Measurements from ENCODE around the gene IPO11.

Gene IPO11

DNA sequence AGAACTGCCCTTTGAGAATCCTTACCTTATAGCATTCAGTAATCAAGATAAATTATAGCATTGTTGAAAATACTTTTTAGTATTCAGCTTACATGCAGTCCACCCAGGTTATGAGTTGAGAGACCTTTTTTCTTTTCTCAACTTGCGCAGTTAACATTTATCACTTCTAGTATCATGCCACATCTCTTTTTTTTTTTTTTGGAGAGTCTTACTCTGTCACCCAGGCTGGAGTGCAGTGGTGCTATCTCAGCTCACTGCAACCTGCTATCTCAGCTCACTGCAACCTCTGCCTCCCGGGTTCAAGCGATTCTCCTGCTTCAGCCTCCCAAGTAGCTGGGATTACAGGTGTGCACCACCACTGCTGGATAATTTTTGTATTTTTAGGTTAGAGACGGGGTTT, 195.1 kb downstream of the IPO11 start:
- Histone ChIP-seq H3K9me3 (ENCODE audit: insufficient read depth, low read length) (no peaks in the 10 kb centered on the region), H3K27me3 (ENCODE audit: low read length) (no peaks in the 10 kb centered on the region), H3K9ac (ENCODE audit: low read length) (no peak overlapping the region), H3K9me2 (replicated peaks; ENCODE audit: insufficient read depth, low read length) (no peaks in the 10 kb centered on the region), H4K20me1 (ENCODE audit: low read depth, low read length) (no peaks in the 10 kb centered on the region), H2AFZ (ENCODE audit: low read depth, low read length, severe bottlenecking) (no peak overlapping the region), H3K79me2 (ENCODE audit: insufficient read depth, low read length) (no peaks in the 10 kb centered on the region), H3K4me3 (ENCODE audit: insufficient read depth, low read length, poor library complexity, severe bottlenecking) (no peak overlapping the region), H3K4me2 (ENCODE audit: low read depth, low read length, poor library complexity, severe bottlenecking) (no peak overlapping the region), H3K27ac (ENCODE audit: low read depth, low read length) (no peak overlapping the region), H3F3A (ENCODE audit: insufficient read depth) (no peaks in the 10 kb centered on the region), H3K36me3 (ENCODE audit: low read length) (peaks cover 4% of the 10 kb centered on the region; the same call in 1 of the 2 replicates)
- no peak for TF ChIP-seq CTCF (IDR thresholded peaks at IDR 0.05; ENCODE audit: insufficient read depth, low read length, poor library complexity, severe bottlenecking)
- TF ChIP-seq EZH2phosphoT487 (conservative IDR thresholded peaks at IDR 0.05; ENCODE audit: low read length): no peak

DNA sequence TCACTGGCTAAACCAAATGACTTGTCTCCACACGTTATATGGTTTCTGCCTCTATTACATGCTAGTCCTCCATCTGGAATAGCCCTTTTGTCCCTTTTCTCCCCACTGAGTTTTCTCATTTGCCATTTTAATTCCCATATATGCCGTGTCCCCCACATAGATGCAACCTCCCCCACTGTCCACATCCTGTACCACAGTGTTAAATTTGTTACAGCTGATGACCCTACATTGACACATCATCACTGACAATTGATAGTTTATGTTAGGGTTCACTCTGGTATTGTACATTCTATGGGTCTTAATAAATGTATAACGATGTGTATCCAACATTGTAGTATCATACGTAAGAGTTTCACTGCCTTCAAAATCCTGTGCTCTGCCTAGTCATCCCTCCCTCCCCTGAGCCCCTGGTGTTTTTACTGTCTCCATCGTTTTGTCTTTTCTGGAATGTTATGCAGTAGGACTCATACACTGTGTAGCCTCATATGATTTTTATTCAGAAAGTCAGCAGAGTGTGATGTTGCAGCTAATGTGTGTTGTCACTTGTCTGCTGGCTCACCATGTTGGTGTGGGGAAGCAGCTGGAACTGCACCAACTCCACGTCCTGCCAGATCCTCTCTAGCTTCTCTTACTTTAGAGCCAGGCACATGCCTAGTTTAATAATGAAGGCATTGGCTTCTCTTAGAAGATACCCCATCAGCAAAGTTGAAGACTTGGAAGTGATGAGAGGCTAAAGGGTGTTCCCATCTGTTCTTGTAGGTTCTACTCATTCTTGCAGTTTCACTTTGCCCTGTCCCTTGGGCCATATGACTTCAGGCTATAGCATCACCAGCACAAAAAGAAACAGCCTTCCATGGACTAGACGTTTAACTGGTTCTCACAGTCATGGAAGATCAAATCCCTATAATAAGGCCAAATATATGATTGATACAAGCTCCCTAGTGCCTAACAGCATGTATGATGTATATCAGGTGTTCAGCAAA, 196.3 kb downstream of the IPO11 start:
- Histone ChIP-seq H3K27me3 (ENCODE audit: low read length) (no peaks in the 10 kb centered on the region), H3K9ac (ENCODE audit: low read length) (no peak overlapping the region), H3K27ac (ENCODE audit: low read depth, low read length) (no peak overlapping the region), H3K4me3 (ENCODE audit: insufficient read depth, low read length, poor library complexity, severe bottlenecking) (no peak overlapping the region), H3K36me3 (ENCODE audit: low read length) (no peaks in the 10 kb centered on the region), H4K20me1 (ENCODE audit: low read depth, low read length) (no peaks in the 10 kb centered on the region), H2AFZ (ENCODE audit: low read depth, low read length, severe bottlenecking) (no peak overlapping the region), H3K9me2 (replicated peaks; ENCODE audit: insufficient read depth, low read length) (no peaks in the 10 kb centered on the region), H3K9me3 (ENCODE audit: insufficient read depth, low read length) (no peaks in the 10 kb centered on the region), H3F3A (ENCODE audit: insufficient read depth) (no peaks in the 10 kb centered on the region), H3K79me2 (ENCODE audit: insufficient read depth, low read length) (no peaks in the 10 kb centered on the region), H3K4me2 (ENCODE audit: low read depth, low read length, poor library complexity, severe bottlenecking) (no peak overlapping the region)
- TF ChIP-seq EZH2phosphoT487 (conservative IDR thresholded peaks at IDR 0.05; ENCODE audit: low read length): no peak

DNA sequence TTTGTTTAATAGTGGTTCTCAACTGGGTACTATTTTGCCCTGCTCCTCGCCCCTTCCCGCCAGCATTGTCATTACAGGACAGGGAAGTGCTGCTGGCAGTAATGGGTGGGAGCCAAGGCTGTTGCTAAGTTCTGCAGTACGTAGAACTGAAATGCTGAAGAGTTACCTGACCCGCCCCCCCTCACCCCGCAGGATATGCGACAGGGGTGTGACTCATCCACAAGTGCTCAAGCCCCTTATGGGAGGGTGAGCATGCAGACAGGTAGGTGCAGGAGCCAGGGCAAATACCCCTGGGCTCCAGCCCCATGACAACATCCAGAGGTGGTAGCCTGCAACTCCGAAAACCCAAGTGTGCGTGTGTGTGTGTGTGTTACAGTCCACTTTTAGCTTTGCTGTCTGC, 201.8 kb downstream of the IPO11 start:
- Histone ChIP-seq H3K27ac (ENCODE audit: low read depth, low read length) (no peak overlapping the region), H3F3A (ENCODE audit: insufficient read depth) (no peaks in the 10 kb centered on the region; the same call in 1 of the 2 replicates), H2AFZ (ENCODE audit: low read depth, low read length, severe bottlenecking) (no peak overlapping the region), H3K9ac (ENCODE audit: low read length) (no peak overlapping the region), H3K4me2 (ENCODE audit: low read depth, low read length, poor library complexity, severe bottlenecking) (no peak overlapping the region), H3K9me3 (ENCODE audit: insufficient read depth, low read length) (no peaks in the 10 kb centered on the region), H3K36me3 (ENCODE audit: low read length) (no peaks in the 10 kb centered on the region), H3K4me3 (ENCODE audit: insufficient read depth, low read length, poor library complexity, severe bottlenecking) (no peak overlapping the region), H3K79me2 (ENCODE audit: insufficient read depth, low read length) (no peaks in the 10 kb centered on the region), H4K20me1 (ENCODE audit: low read depth, low read length) (no peaks in the 10 kb centered on the region), H3K9me2 (replicated peaks; ENCODE audit: insufficient read depth, low read length) (no peaks in the 10 kb centered on the region), H3K27me3 (ENCODE audit: low read length) (no peaks in the 10 kb centered on the region)
- no peak for TF ChIP-seq CTCF (IDR thresholded peaks at IDR 0.05; ENCODE audit: insufficient read depth, low read length, poor library complexity, severe bottlenecking)
- no peak for TF ChIP-seq EZH2phosphoT487 (conservative IDR thresholded peaks at IDR 0.05; ENCODE audit: low read length)
